DND-41 (cell line): ENCODE data around the gene ZMIZ1.

Experiments
- ATAC-seq: fragments of 200-7000 bp; cut with Tn5 transposase; 3 replicates; pipeline ENCODE4 v1.9.1; 2021; ENCODE audit warnings: low read depth; ENCODE audit not compliant: insufficient read depth
- DNase-seq: peaks from one replicate; pipeline ENCODE4 v3.0.0-alpha.2; 2020
- H2AFZ ChIP-seq: 2 replicates; pipeline ENCODE4 v1.6.0; 2012; ENCODE audit warnings: low read depth, low read length
- H3K27ac ChIP-seq: 2 replicates; pipeline ENCODE4 v1.5.1; 2012; ENCODE audit warnings: low read length, inconsistent platforms
- H3K27me3 ChIP-seq: fragments of 200-600 bp; sonication (generic); 2 replicates; pipeline ENCODE4 v1.6.0; 2012; ENCODE audit warnings: low read length, mild to moderate bottlenecking, inconsistent platforms; ENCODE audit not compliant: insufficient read depth, poor library complexity
- H3K36me3 ChIP-seq: 2 replicates; pipeline ENCODE4 v1.5.1; 2012; ENCODE audit warnings: low read length, inconsistent platforms; ENCODE audit not compliant: insufficient read depth
- H3K4me1 ChIP-seq: 2 replicates; pipeline ENCODE4 v1.5.1; 2012; ENCODE audit warnings: mild to moderate bottlenecking, low read length; ENCODE audit not compliant: insufficient read depth
- H3K4me2 ChIP-seq: 2 replicates; pipeline ENCODE4 v1.6.0; 2012; ENCODE audit warnings: mild to moderate bottlenecking, moderate library complexity, low read length, inconsistent platforms; ENCODE audit not compliant: insufficient read depth
- H3K4me3 ChIP-seq, 2 experiments: fragments of 200-600 bp in 1 of 2; shearing (Covaris generic) in 1 of 2; 2 replicates each; pipeline ENCODE4 v1.5.1; 2012 to 2016; ENCODE audit warnings: inconsistent platforms in 2 of 2, low read length in 2 of 2, mild to moderate bottlenecking in 2 of 2, low read depth in 1 of 2, moderate library complexity in 1 of 2
- H3K79me2 ChIP-seq: 2 replicates; pipeline ENCODE4 v1.6.0; 2012; ENCODE audit warnings: low read length, inconsistent platforms; ENCODE audit not compliant: insufficient read depth
- H3K9ac ChIP-seq: 2 replicates; pipeline ENCODE4 v1.6.0; 2012; ENCODE audit warnings: low read depth, mild to moderate bottlenecking, inconsistent platforms, low read length, moderate library complexity
- H3K9me3 ChIP-seq: 2 replicates; pipeline ENCODE4 v1.5.1; 2012; ENCODE audit warnings: low read length, moderate library complexity, mild to moderate bottlenecking, inconsistent platforms; ENCODE audit not compliant: insufficient read depth, severe bottlenecking
- H4K20me1 ChIP-seq: 2 replicates; pipeline ENCODE4 v1.6.0; 2012; ENCODE audit warnings: low read length; ENCODE audit not compliant: insufficient read depth
- EZH2 ChIP-seq: IDR thresholded peaks from 3 replicates; pipeline ENCODE4 v1.6.1; 2012; ENCODE audit warnings: borderline replicate concordance, low read depth, mild to moderate bottlenecking, moderate library complexity, low read length, inconsistent platforms; ENCODE audit not compliant: severe bottlenecking
- TF ChIP-seq, protein P1 (sequence below): IDR thresholded peaks from 2 replicates; pipeline ENCODE4 v1.5.1; 2012; ENCODE audit warnings: borderline replicate concordance, low read length, moderate library complexity, mild to moderate bottlenecking; ENCODE audit not compliant: poor library complexity, severe bottlenecking; ENCODE audit errors: extremely low read depth

ZMIZ1 gene

DNA sequence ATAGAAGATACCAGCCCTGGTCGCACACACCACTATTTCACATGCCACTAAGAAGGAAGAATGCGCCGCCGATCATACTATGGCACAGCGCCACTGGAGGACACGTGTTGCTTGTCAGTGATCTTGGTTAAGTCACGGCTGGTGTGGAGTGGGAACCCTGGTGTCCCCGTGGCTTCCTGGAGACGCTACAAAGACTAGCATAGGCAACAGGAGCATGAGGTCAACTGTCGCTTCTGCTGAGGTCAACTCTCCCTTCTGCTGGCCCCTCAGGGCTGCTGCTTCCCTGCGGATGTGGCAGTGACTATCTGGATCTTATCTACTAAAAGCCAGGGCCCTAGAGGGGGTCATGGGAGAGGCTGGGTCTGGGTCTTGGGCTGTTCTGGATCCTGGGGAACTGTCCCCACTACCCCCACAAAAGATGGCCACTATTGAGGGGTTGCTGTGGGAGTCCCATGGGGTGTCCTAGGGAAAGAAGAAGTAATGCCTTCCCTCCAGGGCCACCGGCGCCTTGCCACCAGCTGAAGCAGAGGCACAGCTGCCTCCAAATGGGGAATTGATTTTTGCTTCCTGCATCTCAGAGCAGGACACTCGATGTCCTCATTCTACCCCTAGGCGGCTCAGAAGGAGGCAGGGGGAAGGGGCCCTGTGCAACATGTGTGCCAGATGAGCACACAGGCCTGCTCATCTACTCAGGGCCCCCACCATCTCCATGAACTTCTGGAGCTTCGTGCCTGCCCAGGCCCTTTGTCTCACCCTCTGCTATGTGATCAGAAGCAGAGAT, 201.9 kb downstream of the ZMIZ1 start:
- Histone ChIP-seq H3K4me1 (no peaks in the 10 kb centered on the region), H3K27me3 (no peaks in the 10 kb centered on the region), H3K9ac (no peak overlapping the region), H3K79me2 (no peaks in the 10 kb centered on the region), H3K27ac (no peak overlapping the region), H4K20me1 (peaks cover 46% of the 10 kb centered on the region), H3K4me2 (no peak overlapping the region), H3K36me3 (peaks cover 6% of the 10 kb centered on the region; the same call in 1 of the 2 replicates), H2AFZ (no peak overlapping the region), H3K4me3 (no peak overlapping the region), H3K9me3 (no peaks in the 10 kb centered on the region)
- TF ChIP-seq, protein P1, sequence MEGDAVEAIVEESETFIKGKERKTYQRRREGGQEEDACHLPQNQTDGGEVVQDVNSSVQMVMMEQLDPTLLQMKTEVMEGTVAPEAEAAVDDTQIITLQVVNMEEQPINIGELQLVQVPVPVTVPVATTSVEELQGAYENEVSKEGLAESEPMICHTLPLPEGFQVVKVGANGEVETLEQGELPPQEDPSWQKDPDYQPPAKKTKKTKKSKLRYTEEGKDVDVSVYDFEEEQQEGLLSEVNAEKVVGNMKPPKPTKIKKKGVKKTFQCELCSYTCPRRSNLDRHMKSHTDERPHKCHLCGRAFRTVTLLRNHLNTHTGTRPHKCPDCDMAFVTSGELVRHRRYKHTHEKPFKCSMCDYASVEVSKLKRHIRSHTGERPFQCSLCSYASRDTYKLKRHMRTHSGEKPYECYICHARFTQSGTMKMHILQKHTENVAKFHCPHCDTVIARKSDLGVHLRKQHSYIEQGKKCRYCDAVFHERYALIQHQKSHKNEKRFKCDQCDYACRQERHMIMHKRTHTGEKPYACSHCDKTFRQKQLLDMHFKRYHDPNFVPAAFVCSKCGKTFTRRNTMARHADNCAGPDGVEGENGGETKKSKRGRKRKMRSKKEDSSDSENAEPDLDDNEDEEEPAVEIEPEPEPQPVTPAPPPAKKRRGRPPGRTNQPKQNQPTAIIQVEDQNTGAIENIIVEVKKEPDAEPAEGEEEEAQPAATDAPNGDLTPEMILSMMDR, result no peak
- TF ChIP-seq EZH2, result no peak
- ATAC-seq (no peak), DNase-seq (no peak)

GRCh38 chr10:79272353-79272752, 203.6 kb downstream of the ZMIZ1 start:
- no peak for TF ChIP-seq EZH2
- TF ChIP-seq, protein P1, result no peak
- ATAC-seq (no peak), DNase-seq (no peak)
- no peaks in the 10 kb centered on the region for H3K9me3 ChIP-seq
- H3K79me2 ChIP-seq, result no peaks in the 10 kb centered on the region
- H3K9ac ChIP-seq, result no peak overlapping the region
- no peak overlapping the region for H3K4me2 ChIP-seq
- peaks cover 17% of the 10 kb centered on the region for H3K36me3 ChIP-seq
- no peaks in the 10 kb centered on the region for H3K4me1 ChIP-seq
- H4K20me1 ChIP-seq, result peaks cover 41% of the 10 kb centered on the region
- H2AFZ ChIP-seq, result no peak overlapping the region
- no peak overlapping the region for H3K4me3 ChIP-seq
- H3K27me3 ChIP-seq, result no peaks in the 10 kb centered on the region
- H3K27ac ChIP-seq, result no peak overlapping the region

DNA sequence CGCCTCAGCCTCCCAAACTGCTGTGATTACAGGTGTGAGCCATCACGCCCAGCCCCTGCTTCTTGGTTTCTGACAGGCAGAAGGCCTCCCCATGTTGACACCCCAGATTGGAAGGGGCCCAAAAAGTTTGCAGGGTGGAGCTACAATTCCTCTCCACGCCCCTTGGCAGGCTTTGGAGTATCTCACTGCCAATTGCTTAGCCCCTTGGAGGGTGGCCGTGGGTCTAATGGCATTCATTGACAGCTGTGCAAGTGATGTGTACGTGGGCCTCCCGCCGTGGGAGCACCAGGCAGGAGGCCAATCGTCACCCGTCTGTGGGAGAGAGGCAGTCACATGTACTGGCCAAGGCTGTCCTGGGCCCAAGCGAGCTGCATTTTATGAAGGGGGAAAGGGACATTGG, 204.8 kb downstream of the ZMIZ1 start:
- ATAC-seq (no peak), DNase-seq (no peak)
- Histone ChIP-seq H3K4me2 (no peak overlapping the region), H3K4me3 (no peak overlapping the region), H3K36me3 (peaks cover 25% of the 10 kb centered on the region), H3K27me3 (no peaks in the 10 kb centered on the region), H3K79me2 (no peaks in the 10 kb centered on the region), H3K27ac (no peak overlapping the region), H3K4me1 (no peaks in the 10 kb centered on the region), H2AFZ (no peak overlapping the region), H3K9me3 (no peaks in the 10 kb centered on the region), H3K9ac (no peak overlapping the region), H4K20me1 (peaks cover 31% of the 10 kb centered on the region)
- TF ChIP-seq, protein P1, result no peak
- no peak for TF ChIP-seq EZH2
